GM18519 (cell line): ENCODE data around the gene UBE2O.

Experiments
- ATAC-seq: cut with Tn5 transposase; IDR thresholded peaks from one replicate; pipeline ENCODE4 v1.9.1; 2021; ENCODE audit warnings: mild to moderate bottlenecking, moderate library complexity; ENCODE audit not compliant: unreplicated experiment, low FRiP score

The UBE2O gene

GRCh38 chr17:76487451-76488192, 34.7 kb upstream of the UBE2O start:
- ATAC-seq: no peak

DNA sequence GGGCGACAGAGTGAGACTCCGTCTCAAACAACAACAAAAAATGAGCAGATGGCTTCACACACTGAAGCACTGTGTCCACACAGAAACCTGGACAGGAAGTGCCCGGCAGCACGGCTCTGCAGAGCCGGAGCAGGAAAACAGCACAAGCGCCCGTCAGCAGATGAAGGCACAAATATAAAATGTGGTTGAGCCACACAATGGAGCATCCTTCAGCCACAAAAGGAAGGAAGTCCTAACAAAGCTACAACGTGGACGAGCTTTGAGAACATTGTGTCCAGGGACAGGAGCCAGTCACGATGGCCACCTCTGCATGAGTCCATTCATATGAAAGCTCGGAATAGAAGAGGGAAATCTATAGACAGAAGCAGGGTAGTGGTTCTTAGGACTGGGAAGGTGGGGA, 32.6 kb upstream of the UBE2O start:
- no peak for ATAC-seq

- ATAC-seq: no peak
Measured at GRCh38 chr17:76484228-76484725, 31.3 kb upstream of the UBE2O start.

- no peak for ATAC-seq
Measured at GRCh38 chr17:76481071-76481655, 28.2 kb upstream of the UBE2O start.

- ATAC-seq: no peak
Measured at GRCh38 chr17:76480632-76481031, 27.7 kb upstream of the UBE2O start.

- no peak for ATAC-seq
Measured at GRCh38 chr17:76479515-76480060, 26.6 kb upstream of the UBE2O start.

DNA sequence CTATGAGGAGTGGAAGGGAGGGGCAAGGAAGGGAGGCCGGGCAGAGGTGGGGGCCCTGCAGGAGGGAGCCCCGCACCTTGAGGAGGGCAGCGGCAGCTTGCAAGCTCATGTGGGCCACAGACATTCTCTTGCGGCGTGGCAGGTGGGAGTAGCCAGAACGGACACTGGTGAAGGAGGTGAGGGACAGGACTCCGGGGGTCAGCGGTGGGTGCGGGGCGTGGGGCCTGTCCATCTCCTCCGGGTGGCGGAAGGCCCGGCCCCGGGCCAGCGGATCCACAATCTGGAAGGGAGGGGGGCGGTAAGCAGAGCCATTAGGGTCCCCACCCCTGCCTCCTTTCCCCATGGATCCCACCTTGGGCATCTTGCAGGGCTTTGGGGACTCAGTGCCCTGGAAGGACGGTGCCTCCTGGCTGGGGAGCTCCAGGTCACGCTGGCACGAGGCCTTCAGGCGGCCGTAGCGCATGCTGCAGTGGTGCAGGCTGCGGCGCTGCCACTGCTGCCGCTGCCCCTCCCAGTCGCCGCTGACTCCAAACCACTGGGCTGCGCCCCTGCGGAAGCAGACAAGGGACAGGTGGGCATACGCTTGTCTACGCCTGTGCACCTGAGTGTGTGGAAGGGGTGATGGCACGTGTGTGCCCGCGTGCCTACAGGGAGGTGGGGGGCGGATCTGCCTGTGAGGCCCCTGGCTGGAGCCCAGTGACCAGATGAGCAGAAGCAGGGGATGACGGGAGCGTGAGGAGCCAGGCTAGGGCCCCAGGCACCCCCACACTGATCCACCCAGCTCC, 26.0 kb upstream of the UBE2O start:
- ATAC-seq: no peak

DNA sequence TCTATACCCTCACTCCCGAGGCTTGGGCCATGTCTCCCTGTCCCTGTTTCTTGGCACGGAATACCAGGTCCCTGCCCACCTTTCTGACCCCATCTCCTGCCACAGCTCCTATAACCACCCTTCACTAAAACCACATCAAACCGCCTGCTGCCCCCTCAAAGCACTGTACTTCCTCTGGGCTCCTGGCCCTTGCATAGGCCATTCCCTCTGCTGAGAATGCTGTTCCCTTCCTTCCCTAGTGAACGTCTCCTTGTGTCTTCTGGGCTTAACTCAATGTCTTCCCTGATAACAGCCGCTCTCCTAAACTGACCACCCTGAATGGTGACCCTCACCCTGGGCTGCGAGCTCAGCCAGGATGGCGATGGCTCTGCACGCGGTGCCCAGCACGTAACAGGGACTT, 25.1 kb upstream of the UBE2O start:
- ATAC-seq: no peak

GRCh38 chr17:76477576-76477975, 24.6 kb upstream of the UBE2O start:
- no peak for ATAC-seq

DNA sequence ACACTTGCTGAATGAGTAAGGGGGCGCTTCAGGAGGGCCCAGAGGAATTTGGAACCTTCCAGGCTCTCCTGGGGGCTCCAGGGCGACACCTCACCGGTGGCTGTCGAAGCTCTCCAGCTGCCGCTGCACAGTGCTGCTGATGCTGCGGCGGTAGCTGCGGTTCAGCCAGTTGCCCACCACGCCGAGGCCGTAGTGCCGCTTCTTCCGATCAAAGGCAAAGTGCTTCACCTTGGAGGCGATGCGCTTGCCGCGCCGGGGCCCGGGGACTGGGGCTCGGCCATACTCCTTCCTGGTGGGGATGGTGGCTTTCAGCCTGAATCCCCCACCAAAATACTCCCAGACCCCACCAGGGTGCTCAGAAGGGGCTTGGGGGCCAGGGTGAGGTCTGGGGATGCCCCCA, 23.8 kb upstream of the UBE2O start:
- ATAC-seq: no peak

DNA sequence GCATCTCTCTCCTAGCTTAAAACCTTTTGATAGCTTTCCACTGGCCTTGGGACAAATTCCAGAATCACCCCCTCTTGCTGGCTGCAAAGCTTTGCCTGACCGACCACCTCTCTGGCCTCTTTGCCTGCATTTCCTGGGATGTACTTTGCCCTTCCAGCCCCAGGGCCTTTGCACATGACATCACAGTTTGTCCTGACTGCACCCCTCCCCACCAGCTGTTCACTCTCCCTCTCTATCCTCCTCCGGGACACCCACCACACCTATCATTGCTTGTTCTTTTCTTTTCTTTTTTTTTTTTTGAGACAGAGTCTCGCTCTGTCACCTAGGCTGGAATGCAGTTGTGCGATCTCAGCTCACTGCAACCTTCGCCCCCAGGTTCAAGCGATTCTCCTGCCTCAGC, 22.4 kb upstream of the UBE2O start:
- ATAC-seq: no peak

DNA sequence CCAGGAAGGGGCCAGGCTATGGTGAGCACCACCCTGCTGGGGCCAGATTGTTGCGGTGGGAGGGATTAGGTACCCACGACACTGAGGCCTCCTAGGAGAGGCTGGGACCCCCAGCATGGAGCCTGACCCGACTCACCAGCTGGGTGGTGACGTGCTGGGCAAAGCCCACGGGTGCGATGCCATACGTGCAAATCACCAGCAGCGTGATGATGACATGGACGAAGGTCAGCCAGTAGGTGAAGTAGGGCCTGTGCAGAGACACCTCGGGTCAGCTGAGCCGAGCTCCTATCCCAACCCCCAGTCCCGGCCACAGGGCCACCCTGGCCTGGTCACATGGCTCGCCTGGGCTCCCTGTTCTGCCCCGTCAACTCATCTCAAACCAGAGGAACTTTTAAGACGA, 21.9 kb upstream of the UBE2O start:
- no peak for ATAC-seq

- ATAC-seq: no peak
Measured at GRCh38 chr17:76474238-76474637, 21.3 kb upstream of the UBE2O start.

DNA sequence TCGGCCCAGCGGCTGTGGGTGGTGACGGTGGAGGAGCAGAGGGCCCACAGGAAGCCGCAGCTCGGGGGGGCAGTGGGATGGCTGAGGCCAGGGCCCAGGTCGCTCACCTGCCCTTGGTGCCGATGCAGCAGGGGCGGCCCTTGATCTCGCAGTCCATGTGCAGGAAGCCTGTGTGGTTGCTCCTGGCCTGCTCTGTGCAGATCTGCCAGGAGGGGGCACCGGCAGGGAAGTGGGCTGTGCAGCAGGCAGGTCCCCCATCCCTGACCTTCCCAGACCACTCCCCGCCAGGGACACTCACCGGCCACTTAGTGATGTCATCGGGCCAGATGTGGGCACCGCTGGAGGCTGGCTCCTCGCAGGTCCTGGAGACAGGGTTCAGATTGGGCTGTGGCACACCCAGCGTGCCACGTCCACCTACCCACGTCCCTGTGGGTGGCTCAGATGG, 20.6 kb upstream of the UBE2O start:
- ATAC-seq: no peak

GRCh38 chr17:76472726-76473125, 19.8 kb upstream of the UBE2O start:
- ATAC-seq: no peak

DNA sequence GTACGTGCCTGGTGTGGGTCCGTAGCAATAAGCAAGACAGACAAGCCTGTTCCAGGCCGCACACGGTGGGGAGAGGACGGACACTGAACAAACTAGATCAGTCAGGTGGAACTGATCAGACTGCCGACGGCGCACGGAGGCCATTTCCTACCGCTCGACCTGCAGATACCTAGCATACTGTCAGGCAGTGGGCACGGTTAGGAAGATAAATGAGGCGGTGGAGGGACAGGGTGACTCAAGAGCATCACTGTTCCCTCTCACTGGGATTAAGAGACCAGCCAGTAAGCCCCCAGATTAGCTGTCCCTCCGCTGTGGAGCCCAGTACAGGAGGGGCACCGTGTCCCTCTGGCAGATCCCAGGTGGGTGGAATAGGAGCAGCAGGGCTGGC, 19.3 kb upstream of the UBE2O start:
- ATAC-seq: no peak

DNA sequence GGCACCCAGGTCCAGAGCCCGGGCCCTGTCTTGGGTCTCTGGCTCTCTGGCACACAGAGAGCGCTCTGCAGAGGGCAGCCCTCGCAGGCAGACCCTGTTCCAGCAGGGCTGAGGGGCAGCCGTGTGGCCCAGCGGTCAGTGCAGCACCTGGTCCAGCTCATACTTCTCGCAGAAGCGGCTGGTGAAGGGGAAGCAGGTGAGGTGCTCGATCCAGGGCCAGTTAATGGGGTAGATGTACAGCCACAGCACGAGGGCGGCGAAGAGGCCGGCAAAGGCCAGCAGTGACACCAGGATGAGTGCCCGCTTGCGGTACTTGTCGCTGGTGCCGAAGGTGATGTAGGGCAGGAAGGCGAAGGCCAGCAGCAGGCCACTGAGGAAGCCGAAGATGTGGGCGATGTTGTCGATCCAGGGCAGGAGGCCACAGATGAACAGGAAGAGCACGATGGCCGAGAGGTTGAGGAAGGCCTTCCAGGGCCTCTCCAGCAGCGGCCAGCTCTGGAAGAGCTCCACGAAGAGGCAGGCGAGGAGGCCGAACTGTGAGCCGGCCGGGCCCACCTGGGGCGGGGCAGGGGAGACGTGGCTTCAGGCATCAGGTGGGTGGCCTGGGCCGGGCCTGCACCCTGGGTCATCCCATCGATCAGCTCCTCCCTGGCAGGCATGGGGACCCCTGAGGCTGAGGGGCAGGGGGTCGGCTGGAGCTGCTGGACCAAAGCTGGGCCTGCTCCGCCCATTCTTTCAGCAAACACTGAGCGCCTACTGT, 18.7 kb upstream of the UBE2O start:
- ATAC-seq: no peak

DNA sequence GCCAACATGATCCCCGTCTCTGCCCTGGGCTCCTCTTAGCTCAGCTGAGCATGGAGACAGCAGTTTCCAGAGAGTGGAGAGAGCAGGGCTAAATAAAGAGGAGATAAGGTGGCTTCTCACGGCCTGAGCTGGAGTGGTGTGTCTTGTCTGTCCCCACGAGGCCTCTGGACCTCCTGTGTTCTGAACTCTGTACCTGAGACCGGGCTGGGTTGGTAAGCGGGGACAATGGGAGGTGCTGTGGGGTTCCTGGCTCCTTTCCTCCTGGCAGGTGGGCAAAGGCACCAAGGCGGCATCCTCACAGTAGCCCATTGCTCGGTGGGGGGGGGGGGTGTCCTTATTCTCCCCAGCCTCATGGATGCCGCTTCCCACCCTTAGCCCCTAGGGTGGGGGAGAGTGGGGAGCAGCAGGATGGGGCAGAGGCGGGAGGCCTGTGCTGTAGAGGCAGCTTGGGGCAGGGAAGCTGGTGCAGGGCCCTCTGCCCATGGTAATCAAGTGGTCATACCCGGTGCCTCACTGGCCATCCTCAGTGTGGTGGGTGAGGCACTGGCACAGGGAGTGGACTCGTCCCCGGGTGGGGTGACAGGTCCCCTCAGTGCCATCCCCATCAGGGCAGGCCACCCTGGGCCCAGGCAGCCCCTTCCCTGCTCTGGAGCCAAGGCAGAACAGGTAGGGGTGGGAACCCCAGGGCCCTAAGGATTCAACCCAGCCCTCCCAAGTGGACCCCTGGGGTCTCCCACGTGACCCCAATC, 17.2 kb upstream of the UBE2O start:
- ATAC-seq: no peak

DNA sequence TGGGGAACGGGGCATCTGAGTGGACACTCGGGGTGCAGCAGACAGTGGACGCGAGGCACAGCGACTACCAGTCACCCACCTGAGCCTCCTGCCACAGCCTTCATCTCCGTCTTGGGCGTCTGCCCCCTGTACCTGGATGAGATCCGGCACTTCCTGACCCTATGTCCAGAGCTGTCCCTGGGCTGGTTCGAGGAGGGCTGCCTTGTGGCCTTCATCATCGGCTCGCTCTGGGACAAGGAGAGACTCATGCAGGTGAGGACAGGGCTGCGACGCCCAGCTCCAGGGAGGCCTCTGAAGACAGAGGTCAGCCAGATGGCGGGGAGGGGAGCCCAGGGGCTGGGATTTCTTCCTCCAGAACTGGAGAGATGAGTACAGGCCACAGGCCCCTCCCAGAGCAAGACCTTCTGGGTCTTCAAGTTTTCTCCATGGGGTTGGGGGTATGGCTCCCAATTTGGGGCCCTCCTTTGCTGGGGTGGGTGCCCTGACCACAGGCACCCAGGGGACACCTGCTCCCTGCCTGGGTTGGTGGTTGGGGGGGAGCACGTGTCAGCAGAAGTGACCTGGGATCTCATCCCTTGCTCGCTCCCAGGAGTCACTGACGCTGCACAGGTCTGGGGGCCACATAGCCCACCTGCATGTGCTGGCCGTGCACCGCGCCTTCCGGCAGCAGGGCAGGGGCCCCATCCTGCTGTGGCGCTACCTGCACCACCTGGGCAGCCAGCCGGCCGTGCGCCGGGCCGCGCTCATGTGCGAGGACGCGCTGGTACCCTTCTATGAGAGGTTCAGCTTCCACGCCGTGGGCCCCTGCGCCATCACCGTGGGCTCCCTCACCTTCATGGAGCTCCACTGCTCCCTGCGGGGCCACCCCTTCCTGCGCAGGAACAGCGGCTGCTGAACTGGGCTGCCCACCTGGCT, 16.4 kb upstream of the UBE2O start:
- no peak for ATAC-seq
